HEK293 (cell line): Measurements from ENCODE around the gene AK8.

Experiments
- CTCF ChIP-seq: fragments of 450-650 bp; formaldehyde crosslinking; IDR thresholded peaks from 2 replicates; pipeline ENCODE4 v1.5.1; 2016; ENCODE audit warnings: missing biosample characterization, missing genetic modification characterization
- ZBTB8A ChIP-seq: fragments of 450-650 bp; formaldehyde crosslinking; IDR thresholded peaks from 2 replicates; pipeline ENCODE4 v1.5.1; 2016; ENCODE audit warnings: missing biosample characterization, missing genetic modification characterization
- ZFP3 ChIP-seq: fragments of 450-650 bp; formaldehyde crosslinking; IDR thresholded peaks from 2 replicates; pipeline ENCODE4 v1.5.1; 2016; ENCODE audit warnings: low read depth, missing biosample characterization, missing genetic modification characterization
- ZNF18 ChIP-seq: fragments of 450-650 bp; formaldehyde crosslinking; IDR thresholded peaks from 2 replicates; pipeline ENCODE4 v1.5.1; 2016; ENCODE audit warnings: missing biosample characterization, missing genetic modification characterization
- ZNF394 ChIP-seq: fragments of 450-650 bp; formaldehyde crosslinking; IDR thresholded peaks from 2 replicates; pipeline ENCODE4 v1.5.1; 2016; ENCODE audit warnings: missing biosample characterization, missing genetic modification characterization, mild to moderate bottlenecking, moderate library complexity, borderline replicate concordance
- ZNF580 ChIP-seq: fragments of 450-650 bp; formaldehyde crosslinking; IDR thresholded peaks from 2 replicates; pipeline ENCODE4 v1.5.1; 2016; ENCODE audit warnings: missing biosample characterization, missing genetic modification characterization
- ZNF626 ChIP-seq: fragments of 450-650 bp; sonication (Bioruptor Pico); formaldehyde crosslinking; IDR thresholded peaks from 2 replicates; pipeline ENCODE4 v1.5.1; 2018; ENCODE audit warnings: missing biosample characterization, missing genetic modification characterization, inconsistent platforms
- ZNF692 ChIP-seq: fragments of 450-650 bp; formaldehyde crosslinking; IDR thresholded peaks from 2 replicates; pipeline ENCODE4 v1.5.1; 2016; ENCODE audit warnings: missing biosample characterization, missing genetic modification characterization
- TF ChIP-seq, protein P1 (sequence below): fragments of 450-650 bp; formaldehyde crosslinking; IDR thresholded peaks from 2 replicates; pipeline ENCODE4 v1.5.1; 2016; ENCODE audit warnings: missing biosample characterization, missing genetic modification characterization

GRCh38 chr9:132888151-132888550 lies 10.1 kb upstream of the AK8 start:
- TF ChIP-seq ZNF18 (tag by site-specific recombination) (no peak), ZBTB8A (no peak), CTCF (no peak), ZNF626 (tag by site-specific recombination) (no peak), ZFP3 (no peak), ZNF580 (tag by site-specific recombination) (no peak), ZNF394 (no peak), ZNF692 (tag by site-specific recombination) (no peak)
- TF ChIP-seq, protein P1, sequence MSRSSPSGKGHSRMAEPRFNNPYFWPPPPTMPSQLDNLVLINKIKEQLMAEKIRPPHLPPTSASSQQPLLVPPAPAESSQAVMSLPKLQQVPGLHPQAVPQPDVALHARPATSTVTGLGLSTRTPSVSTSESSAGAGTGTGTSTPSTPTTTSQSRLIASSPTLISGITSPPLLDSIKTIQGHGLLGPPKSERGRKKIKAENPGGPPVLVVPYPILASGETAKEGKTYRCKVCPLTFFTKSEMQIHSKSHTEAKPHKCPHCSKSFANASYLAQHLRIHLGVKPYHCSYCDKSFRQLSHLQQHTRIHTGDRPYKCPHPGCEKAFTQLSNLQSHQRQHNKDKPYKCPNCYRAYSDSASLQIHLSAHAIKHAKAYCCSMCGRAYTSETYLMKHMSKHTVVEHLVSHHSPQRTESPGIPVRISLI, result no peak
